Small intestine (tissue), 7 donors: ENCODE measurements around the gene JARID2. TPM values are rescaled to one million over a fixed set of nuclear protein-coding genes. Genes with fewer than 3 reads are reported as not detected.

Experiments
- DNase-seq, 2 donors: peaks; one replicate each; pipeline versions ENCODE4 v3.0.0 to v3.0.0-alpha.2; 2013
- FAIRE-seq: peaks from 2 replicates; lab custom pipeline; 2012; peaks lifted over from hg19 to GRCh38; lab: Jason Lieb, UNC
- H3K27ac ChIP-seq, 3 donors: one replicate each; pipeline ENCODE4 v1.5.1; 2013; ENCODE audit warnings: low read length in 2 of 3, mild to moderate bottlenecking in 2 of 3, control low read depth in 1 of 3, inconsistent platforms in 1 of 3, low read depth in 1 of 3, moderate library complexity in 1 of 3
- H3K27me3 ChIP-seq, 3 donors: one replicate each; pipeline ENCODE4 v1.6.1; 2013; ENCODE audit warnings: low read length in 3 of 3, inconsistent platforms in 1 of 3; ENCODE audit not compliant: control insufficient read depth in 3 of 3, insufficient read depth in 3 of 3
- H3K36me3 ChIP-seq, 3 donors: one replicate each; pipeline ENCODE4 v1.6.1; 2013; ENCODE audit warnings: low read length in 3 of 3, inconsistent platforms in 1 of 3, low read depth in 1 of 3, mild to moderate bottlenecking in 1 of 3, moderate library complexity in 1 of 3; ENCODE audit not compliant: control insufficient read depth in 3 of 3, insufficient read depth in 2 of 3
- H3K4me1 ChIP-seq, 3 donors: one replicate each; pipeline ENCODE4 v1.6.1; 2013; ENCODE audit warnings: low read length in 2 of 3, inconsistent platforms in 1 of 3, low read depth in 1 of 3, mild to moderate bottlenecking in 1 of 3, moderate library complexity in 1 of 3; ENCODE audit not compliant: control insufficient read depth in 3 of 3, insufficient read depth in 2 of 3
- H3K4me3 ChIP-seq, 3 donors: one replicate each; pipeline ENCODE4 v1.5.1; 2013; ENCODE audit warnings: low read length in 3 of 3, control low read depth in 1 of 3, inconsistent platforms in 1 of 3, low read depth in 1 of 3, mild to moderate bottlenecking in 1 of 3, moderate library complexity in 1 of 3
- H3K9me3 ChIP-seq, 2 donors: one replicate each; pipeline ENCODE4 v1.6.1; 2013; ENCODE audit warnings: low read depth in 1 of 2, low read length in 1 of 2; ENCODE audit not compliant: control insufficient read depth in 2 of 2, insufficient read depth in 1 of 2
- WGBS, 3 donors: extraction: QIAGEN DNeasy Blood & Tissue Kit; methylation state at CpG; one replicate each; pipeline ENCODE4 v1.1.7; 2013; 5-methylcytosine and 5-hydroxymethylcytosine counted together
- polyA plus RNA-seq, 4 donors: library from polyadenylated mRNA; stranded (reverse) in 3 of 4; unstranded in 1 of 4; fragments of 200-250 nt in 3 of 4; fragments of 120-200 nt in 1 of 4; gene quantifications; one replicate each; pipeline versions ENCODE4 v1.2.1 to v1.2.3, GENCODE V29; 2013
- donor health status: healthy with polysubstance abuse.
- donor health status: control.
- donor health status: control.
- donor health status: Bipolar disorder and iron deficiency.
- donor health status: healthy.

The JARID2 gene
- polyA plus RNA-seq, 4 donors = 4.9 to 10.5 (median 6.7) TPM

DNA sequence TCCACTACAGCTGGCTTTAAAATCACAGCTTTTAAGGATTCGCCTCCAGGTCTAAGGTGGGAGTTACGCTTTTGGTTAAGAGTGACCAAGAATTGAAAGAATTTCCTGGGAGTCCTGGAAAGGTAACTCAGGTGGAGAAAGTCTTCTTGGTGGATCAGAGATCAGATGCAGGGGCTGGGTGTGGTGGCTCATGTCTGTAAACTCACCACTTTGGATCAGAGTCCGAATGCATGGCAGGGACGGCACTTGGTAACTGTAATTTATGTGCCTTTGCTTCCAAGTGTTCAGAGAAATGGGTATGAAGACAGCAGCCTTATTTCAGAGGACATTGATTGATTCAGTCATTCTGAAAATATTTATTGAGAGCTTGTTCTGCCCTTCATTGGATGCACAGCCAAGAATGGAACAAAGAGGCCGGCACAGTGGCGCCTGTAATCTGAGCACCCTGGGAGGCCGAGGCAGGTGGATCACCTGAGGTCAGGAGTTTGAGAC lies 18.0 kb upstream of the JARID2 start:
- no peaks in the 10 kb centered on the region for H3K9me3 ChIP-seq
- H3K36me3 ChIP-seq = no peaks in the 10 kb centered on the region
- no peak overlapping the region for H3K27ac ChIP-seq
- DNase-seq (peak; percentile 41 to 75), FAIRE-seq (no peak)
- 67 to 84% (median 69%) methylated on average over 7 of the region's 7 CpGs for WGBS, 3 donors
- no peak overlapping the region for H3K4me3 ChIP-seq
- H3K27me3 ChIP-seq = no peaks in the 10 kb centered on the region
- no peaks in the 10 kb centered on the region for H3K4me1 ChIP-seq

DNA sequence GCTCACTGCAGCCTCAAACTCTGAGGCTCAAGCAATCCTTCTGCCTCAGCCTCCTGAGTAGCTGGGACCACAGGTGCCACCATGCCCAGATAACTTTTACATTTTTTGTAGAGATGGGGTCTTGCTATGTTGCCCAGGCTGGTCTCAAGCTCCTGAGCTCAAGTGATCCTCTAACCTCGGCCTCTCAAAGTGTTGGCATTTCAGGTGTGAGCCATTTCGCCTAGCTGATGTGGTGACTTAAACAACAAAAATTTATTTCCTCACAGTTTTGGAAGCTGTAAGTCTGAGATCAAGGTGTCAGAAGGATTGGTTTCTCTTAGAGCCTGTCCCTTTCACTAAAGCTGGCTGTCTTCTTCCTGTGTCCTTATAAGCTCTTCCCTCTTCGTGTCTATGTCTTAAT lies 15.0 kb upstream of the JARID2 start:
- 68 to 77% (median 73%) methylated on average over 3 of the region's 3 CpGs for WGBS, 3 donors
- no peak for FAIRE-seq
- no peak overlapping the region for H3K27ac ChIP-seq

DNA sequence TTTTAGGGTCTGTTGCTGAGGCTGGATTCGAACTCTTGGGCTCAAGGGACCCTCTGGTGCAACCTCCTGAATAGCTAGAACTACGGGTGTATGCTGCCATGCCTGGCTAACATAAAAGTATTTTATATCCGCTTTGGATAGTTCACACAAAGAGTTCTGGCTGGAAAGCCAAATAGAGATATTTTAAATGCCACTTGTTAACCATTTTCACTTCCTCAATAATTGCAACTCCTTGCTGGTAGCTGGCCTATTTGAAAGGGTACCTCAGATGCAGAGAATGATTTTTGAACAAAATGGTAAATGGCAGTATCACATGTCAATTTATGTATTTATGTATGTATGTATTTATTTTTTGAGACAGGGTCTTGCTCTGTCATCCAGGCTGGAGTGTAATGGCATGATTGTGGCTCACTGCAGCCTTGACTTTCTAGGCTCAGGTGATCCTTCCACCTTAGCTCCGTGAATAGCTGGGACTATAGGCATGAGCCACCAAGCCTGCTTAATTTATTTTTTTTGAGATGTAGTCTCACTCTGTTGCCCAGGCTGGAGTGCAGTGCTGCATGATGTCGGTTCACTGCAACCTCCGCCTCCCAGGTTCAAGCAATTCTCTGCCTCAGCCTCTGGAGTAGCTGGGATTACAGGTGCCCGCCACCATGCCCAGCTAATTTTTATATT lies 12.9 kb upstream of the JARID2 start:
- Histone ChIP-seq H3K27ac (no peak overlapping the region), H3K36me3 (no peaks in the 10 kb centered on the region), H3K9me3 (no peaks in the 10 kb centered on the region), H3K4me3 (no peak overlapping the region), H3K4me1 (no peaks in the 10 kb centered on the region), H3K27me3 (no peaks in the 10 kb centered on the region)
- FAIRE-seq = no peak
- DNase-seq = no peak
- WGBS, 3 donors = 87 to 94% (median 89%) methylated on average over 7 of the region's 7 CpGs

More for the DNA sequence above, 15.0 kb upstream of the JARID2 start:
- H3K36me3 ChIP-seq = no peaks in the 10 kb centered on the region
- H3K4me3 ChIP-seq = no peak overlapping the region
- H3K27me3 ChIP-seq = no peaks in the 10 kb centered on the region
- DNase-seq = no peak
- H3K9me3 ChIP-seq = no peaks in the 10 kb centered on the region
- H3K4me1 ChIP-seq = no peaks in the 10 kb centered on the region

DNA sequence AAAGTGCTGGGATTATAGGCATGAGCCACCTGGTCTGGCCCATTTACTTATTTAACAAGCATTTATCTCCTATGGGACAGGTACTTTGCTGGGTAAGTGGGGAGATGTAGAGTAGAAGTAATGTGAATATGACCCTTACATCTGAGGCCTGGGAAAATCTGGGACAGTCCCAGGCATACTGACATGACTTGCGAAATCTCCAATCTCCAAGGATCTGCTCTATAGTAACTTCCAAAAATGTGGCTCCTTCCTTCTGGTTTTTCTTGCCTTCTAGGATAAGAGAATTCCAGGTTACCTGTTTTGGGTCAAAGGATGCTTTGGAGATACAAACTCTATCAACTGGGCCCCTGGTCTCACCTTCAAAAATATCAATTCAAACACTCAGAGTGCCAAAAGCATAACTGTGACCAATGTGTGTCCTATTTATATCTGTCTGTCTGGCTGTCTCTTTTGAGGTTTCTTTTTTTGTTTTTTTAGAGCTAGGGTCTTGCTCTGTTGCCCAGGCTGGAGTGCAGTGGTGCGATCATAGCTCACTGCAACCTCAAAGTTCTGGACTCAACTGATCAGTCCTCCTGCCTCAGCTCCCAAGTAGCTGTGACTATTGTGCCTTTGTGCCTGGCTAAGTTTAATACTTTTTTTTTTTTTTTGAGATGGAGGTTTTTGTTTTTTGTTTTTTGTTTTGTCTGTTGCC lies 11.7 kb upstream of the JARID2 start:
- H3K27me3 ChIP-seq = no peaks in the 10 kb centered on the region
- H3K4me3 ChIP-seq = no peak overlapping the region
- FAIRE-seq = no peak
- 92 to 100% (median 96%) methylated on average over 2 of the region's 2 CpGs for WGBS, 3 donors
- H3K9me3 ChIP-seq = no peaks in the 10 kb centered on the region
- no peak for DNase-seq
- no peak overlapping the region for H3K27ac ChIP-seq
- no peaks in the 10 kb centered on the region for H3K4me1 ChIP-seq
- no peaks in the 10 kb centered on the region for H3K36me3 ChIP-seq

DNA sequence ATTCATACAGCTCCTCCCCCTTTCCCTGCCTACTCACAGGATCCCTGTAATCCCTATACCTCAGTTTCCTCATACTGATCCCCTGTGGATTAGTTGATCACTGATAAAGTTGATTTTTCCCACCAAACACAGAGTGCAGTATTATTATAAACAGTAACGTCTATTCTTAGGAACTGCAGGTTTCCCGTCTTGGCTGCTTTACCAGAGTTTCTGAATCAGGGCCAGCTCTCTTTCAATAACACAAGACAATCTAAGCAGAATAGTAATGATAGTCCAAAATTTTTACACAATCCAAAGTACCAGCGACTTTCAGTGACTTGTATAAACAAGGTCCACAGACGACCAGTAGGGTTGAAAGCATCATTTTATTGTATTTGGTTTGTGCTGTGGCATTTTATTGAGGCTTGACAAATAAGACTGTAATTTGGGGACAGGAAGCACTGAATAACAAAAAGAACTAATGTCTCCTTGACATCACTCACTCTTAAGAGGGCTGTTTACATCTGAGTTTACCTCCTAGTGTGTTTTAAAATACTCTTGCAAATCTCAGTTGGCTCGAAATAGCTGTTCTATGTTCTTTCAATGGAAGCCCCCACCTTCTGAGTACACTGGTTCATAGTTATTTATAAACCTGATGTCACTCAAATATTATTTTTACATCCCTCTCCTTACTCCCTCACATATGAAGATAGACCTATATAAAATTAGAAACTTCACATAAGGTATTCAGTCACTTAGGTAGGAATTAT lies 6.1 kb upstream of the JARID2 start:
- Histone ChIP-seq H3K36me3 (no peaks in the 10 kb centered on the region), H3K4me3 (no peak overlapping the region), H3K4me1 (no peaks in the 10 kb centered on the region), H3K27ac (no peak overlapping the region), H3K27me3 (no peaks in the 10 kb centered on the region), H3K9me3 (no peaks in the 10 kb centered on the region)
- FAIRE-seq (no peak), DNase-seq (no peak)
- 36 to 58% (median 58%) methylated on average over 5 of the region's 5 CpGs for WGBS, 3 donors

DNA sequence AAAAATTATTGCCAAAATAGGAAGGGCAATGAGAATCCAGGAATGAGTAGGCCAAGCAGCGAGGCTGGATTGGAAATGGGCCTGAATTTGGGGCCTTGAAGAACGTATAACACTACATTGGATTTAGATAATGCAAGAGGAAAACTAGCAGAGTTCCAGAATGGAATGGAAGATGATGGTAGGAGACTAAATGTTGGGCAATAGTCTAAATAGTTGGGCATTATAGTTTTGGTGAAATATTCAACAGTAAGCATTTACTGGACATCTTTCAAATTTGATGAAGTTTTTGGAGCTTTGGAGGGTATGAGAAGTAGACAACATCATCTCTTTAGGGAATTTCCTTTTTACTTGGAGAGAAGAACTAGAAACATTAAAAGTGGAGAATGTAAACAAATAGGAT lies 3.4 kb upstream of the JARID2 start:
- Histone ChIP-seq H3K4me3 (no peak overlapping the region), H3K27me3 (no peaks in the 10 kb centered on the region), H3K36me3 (no peaks in the 10 kb centered on the region), H3K9me3 (no peaks in the 10 kb centered on the region), H3K27ac (no peak overlapping the region), H3K4me1 (no peaks in the 10 kb centered on the region)
- FAIRE-seq (no peak), DNase-seq (no peak)
- 78 to 92% (median 88%) methylated on average over 2 of the region's 2 CpGs for WGBS, 3 donors

DNA sequence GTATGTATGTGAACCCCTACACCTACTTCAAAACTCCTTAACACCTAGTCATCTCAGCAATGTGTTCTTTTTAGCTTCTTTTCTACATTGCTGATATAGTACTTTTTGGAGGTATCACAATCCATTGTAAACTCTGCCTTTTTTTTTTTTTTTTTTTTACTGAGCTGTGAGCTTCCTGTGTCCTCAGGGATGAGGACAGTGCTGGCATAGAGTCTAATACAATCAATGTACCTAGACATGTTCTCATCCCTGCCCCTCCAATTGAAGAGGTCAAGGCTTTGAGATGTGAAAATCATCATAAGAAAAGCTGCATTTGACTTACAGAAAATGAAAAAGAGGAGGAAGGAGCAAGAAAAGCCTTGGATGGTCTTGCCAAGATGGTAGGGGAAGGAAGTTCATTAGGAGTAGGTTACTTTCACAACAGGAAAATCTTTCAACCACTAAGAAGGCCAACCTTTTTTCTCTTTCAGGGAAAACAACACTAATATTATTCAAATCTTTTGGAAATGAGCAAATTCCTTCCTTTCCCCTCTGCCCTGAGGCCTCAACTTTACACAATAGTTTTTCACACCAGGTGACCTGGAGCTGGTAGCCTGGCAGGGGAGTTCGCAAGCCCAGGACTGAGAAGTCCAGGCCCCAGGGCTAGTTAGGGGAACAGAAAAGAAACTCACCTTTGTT lies 2.8 kb upstream of the JARID2 start:
- no peak overlapping the region for H3K4me3 ChIP-seq
- WGBS, 3 donors = 94 to 100% (median 100%) methylated on average over 1 of the region's 1 CpG
- H3K4me1 ChIP-seq = no peaks in the 10 kb centered on the region
- H3K36me3 ChIP-seq = no peaks in the 10 kb centered on the region
- DNase-seq (no peak), FAIRE-seq (no peak)
- H3K27me3 ChIP-seq = no peaks in the 10 kb centered on the region
- H3K9me3 ChIP-seq = no peaks in the 10 kb centered on the region
- H3K27ac ChIP-seq = no peak overlapping the region
